ENCODE results near the gene RFFL.

RFFL gene

GRCh38 chr17:35019386-35020179 is 43.9 kb downstream of the RFFL start:
- no peak for FAIRE-seq
- TF ChIP-seq CTCF (IDR thresholded peaks at IDR 0.05; ENCODE audit: insufficient read depth, missing control alignments), result no peak
- no peak for DNase-seq (ENCODE audit: insufficient read length, low spot score)

- FAIRE-seq, result no peak
- no peak for DNase-seq (ENCODE audit: insufficient read length, low spot score)
- TF ChIP-seq CTCF (IDR thresholded peaks at IDR 0.05; ENCODE audit: insufficient read depth, missing control alignments), result no peak
Measured at GRCh38 chr17:35018814-35019213, 44.7 kb downstream of the RFFL start.

GRCh38 chr17:35017021-35017420 is 46.5 kb downstream of the RFFL start:
- TF ChIP-seq CTCF (IDR thresholded peaks at IDR 0.05; ENCODE audit: insufficient read depth, missing control alignments), result no peak
- DNase-seq (ENCODE audit: insufficient read length, low spot score) (no peak), FAIRE-seq (no peak)

- no peak for FAIRE-seq
- no peak for TF ChIP-seq CTCF (IDR thresholded peaks at IDR 0.05; ENCODE audit: insufficient read depth, missing control alignments)
- DNase-seq (ENCODE audit: insufficient read length, low spot score), result no peak
Measured at GRCh38 chr17:35016369-35016768, 47.1 kb downstream of the RFFL start.

- no peak for FAIRE-seq
- no peak for DNase-seq (ENCODE audit: insufficient read length, low spot score)
Measured at GRCh38 chr17:35011671-35012216, 51.8 kb downstream of the RFFL start.

GRCh38 chr17:35010093-35010492 is 53.4 kb downstream of the RFFL start:
- DNase-seq (ENCODE audit: insufficient read length, low spot score) (no peak), FAIRE-seq (no peak)
- TF ChIP-seq CTCF (IDR thresholded peaks at IDR 0.05; ENCODE audit: insufficient read depth, missing control alignments), result no peak

More at GRCh38 chr17:35011671-35012216, 51.8 kb downstream of the RFFL start:
- no peak for TF ChIP-seq CTCF (IDR thresholded peaks at IDR 0.05; ENCODE audit: insufficient read depth, missing control alignments)

GRCh38 chr17:35006961-35007360 is 56.5 kb downstream of the RFFL start:
- TF ChIP-seq CTCF (IDR thresholded peaks at IDR 0.05; ENCODE audit: insufficient read depth, missing control alignments), result no peak
- FAIRE-seq, result no peak
- DNase-seq (ENCODE audit: insufficient read length, low spot score), result no peak

Measured in D721Med (cell line).